H1 (cell line): ENCODE data around the gene DYNC2H1. TPM values are rescaled to one million over a fixed set of nuclear protein-coding genes. Genes with fewer than 3 reads are reported as not detected.

Source experiments
- CTCF ChIA-PET: fragments of 300-600 bp; sonication (Branson Sonifier 250); formaldehyde crosslinking; loops from one replicate; lab custom pipeline; 2021; ENCODE audit not compliant: partially characterized antibody; lab: Charles Lee
- POLR2A ChIA-PET: fragments of 300-600 bp; sonication (Branson Sonifier 250); formaldehyde crosslinking; loops from one replicate; lab custom pipeline; 2021; ENCODE audit warnings: inconsistent platforms; ENCODE audit not compliant: partially characterized antibody; lab: Charles Lee
- DNase-seq, 2 experiments: peaks; one replicate each; pipeline versions ENCODE4 v3.0.0 to v3.0.0-alpha.2; 2010 to 2022; ENCODE audit warnings: low spot score in 2 of 2, low read depth in 1 of 2, mixed read lengths in 1 of 2
- FAIRE-seq: peaks from 2 replicates; lab custom pipeline; 2011; peaks lifted over from hg19 to GRCh38; lab: Jason Lieb, UNC
- H2AFZ ChIP-seq: 2 replicates; pipeline ENCODE4 v1.8.1; 2012; ENCODE audit warnings: low read length, inconsistent platforms
- H2AK5ac ChIP-seq: 2 replicates; pipeline ENCODE4 v1.6.1; 2013; ENCODE audit warnings: low read depth, low read length
- H2BK120ac ChIP-seq: replicated peaks from 2 replicates; pipeline ENCODE3; 2013; ENCODE audit warnings: low read depth, low read length, inconsistent platforms
- H2BK12ac ChIP-seq: 2 replicates; pipeline ENCODE4 v1.6.1; 2013; ENCODE audit warnings: low read depth, low read length
- H2BK15ac ChIP-seq: 2 replicates; pipeline ENCODE4 v1.6.1; 2013; ENCODE audit warnings: low read length
- H2BK20ac ChIP-seq: 2 replicates; pipeline ENCODE4 v1.6.1; 2013; ENCODE audit warnings: low read length
- H2BK5ac ChIP-seq: 2 replicates; pipeline ENCODE4 v1.6.1; 2013; ENCODE audit warnings: low read depth, low read length
- H3K14ac ChIP-seq: 2 replicates; pipeline ENCODE4 v1.6.1; 2013; ENCODE audit warnings: inconsistent platforms; ENCODE audit not compliant: insufficient read length
- H3K18ac ChIP-seq: 2 replicates; pipeline ENCODE4 v1.6.1; 2013; ENCODE audit warnings: low read length; ENCODE audit errors: extremely low read depth
- H3K23ac ChIP-seq: 2 replicates; pipeline ENCODE4 v1.6.1; 2013; ENCODE audit warnings: inconsistent platforms; ENCODE audit not compliant: insufficient read length
- H3K23me2 ChIP-seq: 2 replicates; pipeline ENCODE4 v1.6.1; 2013; ENCODE audit warnings: low read depth, low read length
- H3K27ac ChIP-seq: 2 replicates; pipeline ENCODE4 v1.6.1; 2011; ENCODE audit warnings: low read depth, low read length, inconsistent platforms
- H3K27me3 ChIP-seq, 4 experiments: replicated peaks in 1 of 4; 1 replicate in 1 of 4; 2 replicates in 3 of 4; pipeline versions ENCODE4 v1.6.1 to v1.8.1; 2011 to 2013; ENCODE audit warnings: low read length in 3 of 4, mild to moderate bottlenecking in 3 of 4, inconsistent platforms in 2 of 4, mixed read lengths in 2 of 4, moderate library complexity in 1 of 4; ENCODE audit not compliant: control insufficient read depth in 3 of 4, insufficient read depth in 3 of 4; ENCODE audit errors: extremely low read depth in 1 of 4
- H3K36me3 ChIP-seq, 4 experiments: 2 replicates each; pipeline versions ENCODE4 v1.6.1 to v1.8.1; 2011 to 2013; ENCODE audit warnings: mild to moderate bottlenecking in 4 of 4, low read length in 3 of 4, moderate library complexity in 2 of 4, control low read depth in 1 of 4, inconsistent platforms in 1 of 4; ENCODE audit not compliant: insufficient read depth in 4 of 4, control insufficient read depth in 2 of 4
- H3K4ac ChIP-seq: replicated peaks from 2 replicates; pipeline ENCODE3; 2013; ENCODE audit warnings: low read length, low read depth, mixed read lengths, inconsistent platforms; ENCODE audit not compliant: insufficient read length
- H3K4me1 ChIP-seq, 4 experiments: replicated peaks in 1 of 4; 1 replicate in 1 of 4; 2 replicates in 3 of 4; pipeline versions ENCODE4 v1.6.1 to v1.8.1; 2011 to 2013; ENCODE audit warnings: low read length in 3 of 4, inconsistent platforms in 2 of 4, mixed read lengths in 1 of 4; ENCODE audit not compliant: insufficient read depth in 4 of 4, control insufficient read depth in 3 of 4
- H3K4me2 ChIP-seq, 2 experiments: 2 replicates each; pipeline versions ENCODE4 v1.6.1 to v1.8.1; 2011 to 2013; ENCODE audit warnings: low read depth in 2 of 2, low read length in 2 of 2, control low read depth in 1 of 2, inconsistent platforms in 1 of 2, mild to moderate bottlenecking in 1 of 2; ENCODE audit not compliant: insufficient read depth in 1 of 2
- H3K4me3 ChIP-seq, 4 experiments: fragments of 200-600, 300-600 bp in 1 of 4; sonication (generic), shearing (Covaris generic), sonication (Bioruptor Twin) in 1 of 4; 2 replicates each; pipeline versions ENCODE4 v1.5.1 to v1.8.1; 2011 to 2016; ENCODE audit warnings: low read length in 4 of 4, low read depth in 3 of 4, control low read depth in 2 of 4, inconsistent platforms in 2 of 4, mild to moderate bottlenecking in 2 of 4, mixed read lengths in 1 of 4, moderate library complexity in 1 of 4; ENCODE audit not compliant: insufficient read depth in 2 of 4; ENCODE audit errors: extremely low read depth in 1 of 4
- H3K56ac ChIP-seq: replicated peaks from 2 replicates; pipeline ENCODE3; 2013; ENCODE audit warnings: low read depth, mild to moderate bottlenecking, mixed read lengths, low read length, inconsistent platforms; ENCODE audit not compliant: insufficient read length
- H3K79me1 ChIP-seq: 2 replicates; pipeline ENCODE4 v1.6.1; 2013; ENCODE audit warnings: low read depth, low read length, control low read depth
- H3K79me2 ChIP-seq, 2 experiments: 2 replicates each; pipeline versions ENCODE4 v1.6.1 to v1.8.1; 2012 to 2013; ENCODE audit warnings: low read length in 2 of 2, mild to moderate bottlenecking in 2 of 2, inconsistent platforms in 1 of 2; ENCODE audit not compliant: insufficient read depth in 2 of 2, control insufficient read depth in 1 of 2
- H3K9ac ChIP-seq, 4 experiments: replicated peaks in 1 of 4; 1 replicate in 1 of 4; 2 replicates in 3 of 4; pipeline versions ENCODE4 v1.6.1 to v1.8.1; 2011 to 2013; ENCODE audit warnings: low read depth in 3 of 4, low read length in 3 of 4, control low read depth in 2 of 4, mild to moderate bottlenecking in 2 of 4, moderate library complexity in 2 of 4, inconsistent platforms in 1 of 4; ENCODE audit errors: extremely low read depth in 1 of 4
- H3K9me3 ChIP-seq, 2 experiments: 2 replicates each; pipeline versions ENCODE4 v1.6.1 to v1.8.1; 2012 to 2013; ENCODE audit warnings: mild to moderate bottlenecking in 2 of 2, moderate library complexity in 2 of 2, control low read depth in 1 of 2, inconsistent platforms in 1 of 2, low read depth in 1 of 2, low read length in 1 of 2, mixed read lengths in 1 of 2; ENCODE audit not compliant: insufficient read depth in 2 of 2
- H4K20me1 ChIP-seq, 2 experiments: replicated peaks in 1 of 2; 2 replicates each; pipeline versions ENCODE3 to v1.8.1; 2011 to 2013; ENCODE audit warnings: inconsistent platforms in 2 of 2, low read length in 2 of 2, mild to moderate bottlenecking in 1 of 2; ENCODE audit not compliant: insufficient read depth in 2 of 2, control insufficient read depth in 1 of 2
- H4K5ac ChIP-seq: 2 replicates; pipeline ENCODE4 v1.6.1; 2013; ENCODE audit warnings: low read length, low read depth, mixed read lengths, inconsistent platforms; ENCODE audit not compliant: insufficient read length
- H4K8ac ChIP-seq: 2 replicates; pipeline ENCODE4 v1.8.0; 2013; ENCODE audit warnings: mild to moderate bottlenecking, moderate library complexity, low read length, inconsistent platforms; ENCODE audit not compliant: insufficient read depth; ENCODE audit errors: extremely low read depth
- H4K91ac ChIP-seq: replicated peaks from 2 replicates; pipeline ENCODE3; 2013; ENCODE audit warnings: low read length, mixed read lengths, inconsistent platforms; ENCODE audit not compliant: insufficient read length
- EGR1 ChIP-seq: IDR thresholded peaks from 2 replicates; pipeline ENCODE4 v1.6.1; 2011; ENCODE audit warnings: low read depth, low read length, borderline replicate concordance
- RFX5 ChIP-seq: IDR thresholded peaks from 2 replicates; pipeline ENCODE4 v1.6.1; 2011; ENCODE audit warnings: low read depth, low read length, improper control_type of control experiment, borderline replicate concordance
- SIRT6 ChIP-seq: IDR thresholded peaks from one replicate; pipeline ENCODE4 v1.7.1; 2012; ENCODE audit warnings: low read length, inconsistent platforms
- SIX5 ChIP-seq: IDR thresholded peaks from 2 replicates; pipeline ENCODE4 v1.6.1; 2011; ENCODE audit warnings: mild to moderate bottlenecking, low read depth, low read length
- TBP ChIP-seq: IDR thresholded peaks from 2 replicates; pipeline ENCODE4 v1.6.1; 2011; ENCODE audit warnings: low read depth, low read length, improper control_type of control experiment
- WGBS, 2 experiments: shearing (Covaris generic) in 1 of 2; methylation state at CpG; one replicate each; pipeline versions ENCODE4 v1.1.6 to v1.1.7; 2013 to 2015; ENCODE audit warnings: low lambda C conversion rate in 2 of 2, mixed read lengths in 2 of 2, inconsistent platforms in 1 of 2, low coverage in 1 of 2, missing lambda C conversion rate in 1 of 2; ENCODE audit not compliant: insufficient replicate concordance in 2 of 2, insufficient coverage in 1 of 2, insufficient read length in 1 of 2; ENCODE audit errors: extremely low coverage in 1 of 2, missing lambda C conversion rate in 1 of 2; 5-methylcytosine and 5-hydroxymethylcytosine counted together
- polyA plus RNA-seq, 7 experiments: library from polyadenylated mRNA; depleted of rRNA in 3 of 7; stranded (reverse) in 5 of 7; unstranded in 2 of 7; fragments of >200 nt in 5 of 7; fragments of 200-250 nt in 2 of 7; gene quantifications; 1 replicate in 5 of 7; 2 replicates in 1 of 7; 4 replicates in 1 of 7; pipeline versions ENCODE4 v1.2.1 to v1.2.3, GENCODE V29; 2011 to 2013; ENCODE audit warnings: missing spikeins in 2 of 7, mixed read lengths in 2 of 7
- total RNA-seq: library from RNA; stranded (reverse); fragmentation: NEBNext Ultra II Directional; extraction: Animal tissue kit (Norgen Biotek cat#: 25700); gene quantifications from 2 replicates; pipeline ENCODE4 v1.2.1, GENCODE V29; 2021
- TF ChIP-seq, protein P1 (sequence below): IDR thresholded peaks from 2 replicates; pipeline ENCODE4 v1.6.1; 2011; ENCODE audit warnings: low read length, improper control_type of control experiment

The DYNC2H1 gene
- total and polyA plus RNA-seq, 2 of the 8 experiments (the other 6 are each of a cell fraction or from before 2014, with no cell fraction given) = 6.2 to 12.0 TPM

DNA sequence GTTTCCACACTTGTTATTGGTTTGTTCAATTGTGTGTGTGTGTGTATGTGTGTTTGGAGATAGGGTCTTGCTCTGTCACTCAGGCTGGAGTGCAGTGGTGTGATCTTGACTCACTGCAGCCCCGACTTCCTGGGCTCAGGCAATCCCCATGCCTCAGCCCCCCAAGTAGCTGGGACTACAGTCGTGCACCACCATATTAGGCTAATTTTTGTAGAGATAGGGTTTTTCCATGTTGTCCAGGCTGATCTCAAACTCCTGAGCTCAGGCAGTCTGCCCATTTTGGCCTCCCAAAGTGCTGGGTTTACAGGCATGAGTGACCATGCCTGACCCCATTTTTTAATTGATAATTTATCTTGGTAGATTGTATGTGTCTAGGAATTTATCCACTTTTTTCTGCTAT is 263.7 kb downstream of the DYNC2H1 start:
- no peak overlapping the region for H3K23ac ChIP-seq
- H3K36me3 ChIP-seq = no peaks in the 10 kb centered on the region
- H3K18ac ChIP-seq = no peak overlapping the region
- H3K27me3 ChIP-seq = no peaks in the 10 kb centered on the region
- no peak for TF ChIP-seq RFX5
- TF ChIP-seq TBP = no peak
- no peak for TF ChIP-seq EGR1
- TF ChIP-seq SIRT6 = no peak
- TF ChIP-seq, protein P1, sequence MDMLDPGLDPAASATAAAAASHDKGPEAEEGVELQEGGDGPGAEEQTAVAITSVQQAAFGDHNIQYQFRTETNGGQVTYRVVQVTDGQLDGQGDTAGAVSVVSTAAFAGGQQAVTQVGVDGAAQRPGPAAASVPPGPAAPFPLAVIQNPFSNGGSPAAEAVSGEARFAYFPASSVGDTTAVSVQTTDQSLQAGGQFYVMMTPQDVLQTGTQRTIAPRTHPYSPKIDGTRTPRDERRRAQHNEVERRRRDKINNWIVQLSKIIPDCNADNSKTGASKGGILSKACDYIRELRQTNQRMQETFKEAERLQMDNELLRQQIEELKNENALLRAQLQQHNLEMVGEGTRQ = no peak
- TF ChIP-seq SIX5 = no peak
- peaks cover 10 to 16% of the 10 kb centered on the region in 2 experiments; a peak in 3 of 4 replicates for H3K9me3 ChIP-seq
- H3K4me2 ChIP-seq = no peak overlapping the region
- H3K4ac ChIP-seq = no peak overlapping the region
- no peak overlapping the region for H3K56ac ChIP-seq
- no peaks in the 10 kb centered on the region for H3K79me1 ChIP-seq
- H3K9ac ChIP-seq = no peak overlapping the region
- no peak overlapping the region for H2BK15ac ChIP-seq
- 76% methylated on average over 2 of the region's 2 CpGs; no CpG with 5 or more reads in 1 of the 2 experiments for WGBS, 2 experiments
- no peaks in the 10 kb centered on the region for H3K23me2 ChIP-seq
- no peak overlapping the region for H2BK20ac ChIP-seq
- DNase-seq (no peak), FAIRE-seq (no peak)
- H4K20me1 ChIP-seq = no peaks in the 10 kb centered on the region
- no peak overlapping the region for H3K27ac ChIP-seq
- ChIA-PET POLR2A (no interaction called here), CTCF (no interaction called here)
- no peak overlapping the region for H2BK120ac ChIP-seq
- H3K79me2 ChIP-seq = no peaks in the 10 kb centered on the region
- H2AK5ac ChIP-seq = no peak overlapping the region
- H2BK12ac ChIP-seq = no peak overlapping the region
- H2BK5ac ChIP-seq = no peak overlapping the region
- no peak overlapping the region for H4K5ac ChIP-seq
- no peak overlapping the region for H4K91ac ChIP-seq
- no peak overlapping the region for H3K14ac ChIP-seq
- H3K4me3 ChIP-seq = no peak overlapping the region
- H2AFZ ChIP-seq = no peak overlapping the region
- H3K4me1 ChIP-seq = no peaks in the 10 kb centered on the region
- H4K8ac ChIP-seq = no peak overlapping the region
